Spleen (tissue), 7 donors: Measurements from ENCODE around the gene YEATS2.

ENCODE experiments used
- POLR2A ChIP-seq, 3 donors: fragments of 450-650 bp; IDR thresholded peaks; one replicate each; pipeline ENCODE4 v1.5.1; 2017; ENCODE audit warnings: antibody characterized with exemption in 3 of 3, mild to moderate bottlenecking in 1 of 3
- TF ChIP-seq, protein P1 (sequence below), 11 experiments: fragments of 200-600 bp in 7 of 11; fragments of 450-650 bp in 4 of 11; sonication (generic) in 4 of 11; IDR thresholded peaks in 8 of 11; conservative IDR thresholded peaks in 3 of 11; 1 replicate in 7 of 11; 2 replicates in 4 of 11; pipeline versions ENCODE4 v1.4.0 to v1.8.0; 2016 to 2021; ENCODE audit warnings: antibody characterized with exemption in 11 of 11, inconsistent platforms in 4 of 11, mild to moderate bottlenecking in 1 of 11
- donor health status: DM: no; HTN: no; CAD: no; lungs with moderate emphysema.
- donor health status: DM: no; HTN: no; CAD: no.
- donor health status: DM: no; HTN: no; CAD: no.

DNA sequence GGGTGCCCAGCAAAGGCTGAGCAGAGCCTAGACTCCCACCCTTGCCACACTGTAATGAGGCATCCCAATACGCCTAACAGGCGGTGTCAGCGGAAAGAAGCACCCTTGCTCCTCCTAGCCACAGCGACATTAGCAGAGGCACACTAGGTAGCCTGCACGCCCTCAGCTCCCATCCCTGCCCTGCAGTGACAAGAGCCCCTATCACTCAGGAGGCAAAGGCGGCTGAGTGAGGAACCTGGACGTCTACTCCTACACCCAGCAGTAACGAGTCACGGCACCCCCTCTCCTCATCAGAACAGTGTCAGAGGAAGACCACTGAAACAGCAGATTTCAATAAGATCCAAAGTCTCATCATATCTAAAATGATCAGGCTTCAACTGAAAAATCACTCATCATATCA is 139.8 kb downstream of the YEATS2 start:
- TF ChIP-seq, protein P1, sequence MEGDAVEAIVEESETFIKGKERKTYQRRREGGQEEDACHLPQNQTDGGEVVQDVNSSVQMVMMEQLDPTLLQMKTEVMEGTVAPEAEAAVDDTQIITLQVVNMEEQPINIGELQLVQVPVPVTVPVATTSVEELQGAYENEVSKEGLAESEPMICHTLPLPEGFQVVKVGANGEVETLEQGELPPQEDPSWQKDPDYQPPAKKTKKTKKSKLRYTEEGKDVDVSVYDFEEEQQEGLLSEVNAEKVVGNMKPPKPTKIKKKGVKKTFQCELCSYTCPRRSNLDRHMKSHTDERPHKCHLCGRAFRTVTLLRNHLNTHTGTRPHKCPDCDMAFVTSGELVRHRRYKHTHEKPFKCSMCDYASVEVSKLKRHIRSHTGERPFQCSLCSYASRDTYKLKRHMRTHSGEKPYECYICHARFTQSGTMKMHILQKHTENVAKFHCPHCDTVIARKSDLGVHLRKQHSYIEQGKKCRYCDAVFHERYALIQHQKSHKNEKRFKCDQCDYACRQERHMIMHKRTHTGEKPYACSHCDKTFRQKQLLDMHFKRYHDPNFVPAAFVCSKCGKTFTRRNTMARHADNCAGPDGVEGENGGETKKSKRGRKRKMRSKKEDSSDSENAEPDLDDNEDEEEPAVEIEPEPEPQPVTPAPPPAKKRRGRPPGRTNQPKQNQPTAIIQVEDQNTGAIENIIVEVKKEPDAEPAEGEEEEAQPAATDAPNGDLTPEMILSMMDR (IDR thresholded peaks at IDR 0.05 in 8 of 11, conservative IDR thresholded peaks at IDR 0.05 in 3 of 11) = no peak
- TF ChIP-seq POLR2A (IDR thresholded peaks at IDR 0.05) = no peak
